Mammary epithelial cell (primary cell): ENCODE results near the gene ANGPTL4.

ENCODE experiments used
- CTCF ChIP-seq, 2 donors: IDR thresholded peaks in 1 of 2; conservative IDR thresholded peaks in 1 of 2; 2 replicates each; pipeline ENCODE4 v1.5.1; 2011 to 2012; ENCODE audit warnings: inconsistent platforms in 2 of 2, low read length in 2 of 2, mild to moderate bottlenecking in 2 of 2, control low read depth in 1 of 2, low read depth in 1 of 2; ENCODE audit not compliant: insufficient read depth in 1 of 2; ENCODE audit errors: extremely low read depth in 1 of 2
- EZH2 ChIP-seq: IDR thresholded peaks from 2 replicates; pipeline ENCODE4 v1.6.1; 2012; ENCODE audit warnings: low read length, inconsistent platforms, borderline replicate concordance

GRCh38 chr19:8392017-8392591 lies 28.1 kb downstream of the ANGPTL4 start:
- no peak for TF ChIP-seq EZH2
- TF ChIP-seq CTCF (conservative IDR thresholded peaks at IDR 0.05 in 1 of 2, IDR thresholded peaks at IDR 0.05 in 1 of 2; ENCODE audit: extremely low read depth in 1 of 2, insufficient read depth in 1 of 2, low read depth in 1 of 2, low read length in 2 of 2) = no peak
